Brain microvascular endothelial cell (primary cell): ENCODE measurements around the gene CCNB1.
"Not testable (repeated sequence)": the region's sequence is repeated elsewhere in the genome, so short reads cannot be mapped to it uniquely, and the experiment has no call there.

Experiments used
- DNase-seq: peaks from one replicate; pipeline ENCODE4 v3.0.0-alpha.2; 2020
- H3K27ac ChIP-seq: fragments of 250-450 bp; sonication (Bioruptor Pico); 2 replicates; pipeline ENCODE4 v1.5.1; 2020; ENCODE audit warnings: mild to moderate bottlenecking, moderate library complexity
- H3K27me3 ChIP-seq: fragments of 250-450 bp; sonication (Bioruptor Pico); replicated peaks from 2 replicates; pipeline ENCODE4 v1.5.1; 2020; ENCODE audit warnings: mild to moderate bottlenecking
- H3K36me3 ChIP-seq: fragments of 250-450 bp; sonication (Bioruptor Pico); replicated peaks from 2 replicates; pipeline ENCODE4 v1.5.1; 2020; ENCODE audit warnings: mild to moderate bottlenecking
- H3K4me3 ChIP-seq: 2 replicates; pipeline ENCODE4 v1.5.1; 2011; ENCODE audit warnings: low read depth, mild to moderate bottlenecking, control low read depth, low read length, moderate library complexity
- in situ Hi-C: cut with HindIII; loops from 2 replicates; pipeline ENCODE4 v1.10.0; 2017; ENCODE audit warnings: low sequenced_read_pairs, low pct_ligation_motif_present
- TF ChIP-seq, protein P1 (sequence below): IDR thresholded peaks from 2 replicates; pipeline ENCODE4 v1.5.1; 2011; ENCODE audit warnings: low read depth, mild to moderate bottlenecking, moderate library complexity, low read length, control low read depth, inconsistent platforms; ENCODE audit errors: missing control alignments

CCNB1 gene

DNA sequence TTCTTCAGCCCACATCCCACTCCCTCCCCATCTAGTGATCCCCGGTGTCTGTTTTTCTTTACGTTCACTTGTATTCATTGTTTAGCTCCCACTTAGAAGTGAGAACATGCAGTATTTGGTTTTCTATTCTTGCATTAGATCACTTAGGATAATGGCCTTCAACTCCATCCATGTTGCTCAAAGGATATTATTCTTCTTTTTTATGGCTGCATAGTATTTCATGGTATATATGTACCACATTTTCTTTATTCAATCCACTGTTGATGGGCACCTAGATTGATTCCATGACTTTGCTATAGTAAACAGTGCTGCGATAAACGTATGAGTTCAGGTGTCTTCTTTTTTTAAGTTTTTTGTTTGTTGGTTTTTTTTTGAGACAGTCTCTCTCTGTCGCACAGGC is 29.1 kb upstream of the CCNB1 start:
- TF ChIP-seq, protein P1, sequence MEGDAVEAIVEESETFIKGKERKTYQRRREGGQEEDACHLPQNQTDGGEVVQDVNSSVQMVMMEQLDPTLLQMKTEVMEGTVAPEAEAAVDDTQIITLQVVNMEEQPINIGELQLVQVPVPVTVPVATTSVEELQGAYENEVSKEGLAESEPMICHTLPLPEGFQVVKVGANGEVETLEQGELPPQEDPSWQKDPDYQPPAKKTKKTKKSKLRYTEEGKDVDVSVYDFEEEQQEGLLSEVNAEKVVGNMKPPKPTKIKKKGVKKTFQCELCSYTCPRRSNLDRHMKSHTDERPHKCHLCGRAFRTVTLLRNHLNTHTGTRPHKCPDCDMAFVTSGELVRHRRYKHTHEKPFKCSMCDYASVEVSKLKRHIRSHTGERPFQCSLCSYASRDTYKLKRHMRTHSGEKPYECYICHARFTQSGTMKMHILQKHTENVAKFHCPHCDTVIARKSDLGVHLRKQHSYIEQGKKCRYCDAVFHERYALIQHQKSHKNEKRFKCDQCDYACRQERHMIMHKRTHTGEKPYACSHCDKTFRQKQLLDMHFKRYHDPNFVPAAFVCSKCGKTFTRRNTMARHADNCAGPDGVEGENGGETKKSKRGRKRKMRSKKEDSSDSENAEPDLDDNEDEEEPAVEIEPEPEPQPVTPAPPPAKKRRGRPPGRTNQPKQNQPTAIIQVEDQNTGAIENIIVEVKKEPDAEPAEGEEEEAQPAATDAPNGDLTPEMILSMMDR = no peak
- in situ Hi-C loops = no loop called here
- Histone ChIP-seq H3K27me3 (no peaks in the 10 kb centered on the region), H3K4me3 (no peak overlapping the region), H3K27ac (no peak overlapping the region), H3K36me3 (peaks cover 2% of the 10 kb centered on the region)
- DNase-seq = no peak

- no peaks in the 10 kb centered on the region for H3K36me3 ChIP-seq
- in situ Hi-C loops = no loop called here
- no peak overlapping the region for H3K4me3 ChIP-seq
- no peak for DNase-seq
- TF ChIP-seq, protein P1 = no peak
- H3K27me3 ChIP-seq = no peaks in the 10 kb centered on the region
- no peak overlapping the region for H3K27ac ChIP-seq
Measured at GRCh38 chr5:69138766-69139165, 28.2 kb upstream of the CCNB1 start.

DNA sequence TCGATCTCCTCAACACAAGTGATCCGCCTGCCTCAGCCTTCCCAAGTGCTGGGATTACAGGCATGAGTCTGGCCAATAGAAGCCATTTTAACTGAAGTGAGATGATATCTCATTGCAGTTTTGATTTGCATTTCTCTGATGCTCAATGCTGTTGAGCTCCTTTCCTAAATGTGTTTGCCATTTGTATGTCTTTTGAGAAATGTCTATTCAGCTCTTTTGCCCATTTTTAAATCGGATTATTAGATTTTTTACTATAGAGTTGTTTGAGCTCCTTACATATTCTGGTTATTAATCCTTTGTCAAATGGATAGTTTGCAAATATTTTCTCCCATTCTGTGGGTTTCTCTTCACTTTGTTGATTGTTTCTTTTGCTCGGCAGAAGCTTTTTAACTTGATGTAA is 26.7 kb upstream of the CCNB1 start:
- H3K36me3 ChIP-seq, DNase-seq, H3K27ac ChIP-seq, H3K4me3 ChIP-seq, in situ Hi-C loops, H3K27me3 ChIP-seq: not testable (repeated sequence)

- DNase-seq = no peak
- H3K36me3 ChIP-seq = no peaks in the 10 kb centered on the region
- no peak overlapping the region for H3K4me3 ChIP-seq
- TF ChIP-seq, protein P1 = no peak
- H3K27ac ChIP-seq = no peak overlapping the region
- in situ Hi-C loops = no loop called here
- no peaks in the 10 kb centered on the region for H3K27me3 ChIP-seq
Measured at GRCh38 chr5:69140827-69141226, 26.1 kb upstream of the CCNB1 start.

GRCh38 chr5:69148576-69148975 is 18.4 kb upstream of the CCNB1 start:
- in situ Hi-C loops, H3K27ac ChIP-seq, H3K36me3 ChIP-seq, H3K4me3 ChIP-seq, H3K27me3 ChIP-seq, DNase-seq: not testable (repeated sequence)

DNA sequence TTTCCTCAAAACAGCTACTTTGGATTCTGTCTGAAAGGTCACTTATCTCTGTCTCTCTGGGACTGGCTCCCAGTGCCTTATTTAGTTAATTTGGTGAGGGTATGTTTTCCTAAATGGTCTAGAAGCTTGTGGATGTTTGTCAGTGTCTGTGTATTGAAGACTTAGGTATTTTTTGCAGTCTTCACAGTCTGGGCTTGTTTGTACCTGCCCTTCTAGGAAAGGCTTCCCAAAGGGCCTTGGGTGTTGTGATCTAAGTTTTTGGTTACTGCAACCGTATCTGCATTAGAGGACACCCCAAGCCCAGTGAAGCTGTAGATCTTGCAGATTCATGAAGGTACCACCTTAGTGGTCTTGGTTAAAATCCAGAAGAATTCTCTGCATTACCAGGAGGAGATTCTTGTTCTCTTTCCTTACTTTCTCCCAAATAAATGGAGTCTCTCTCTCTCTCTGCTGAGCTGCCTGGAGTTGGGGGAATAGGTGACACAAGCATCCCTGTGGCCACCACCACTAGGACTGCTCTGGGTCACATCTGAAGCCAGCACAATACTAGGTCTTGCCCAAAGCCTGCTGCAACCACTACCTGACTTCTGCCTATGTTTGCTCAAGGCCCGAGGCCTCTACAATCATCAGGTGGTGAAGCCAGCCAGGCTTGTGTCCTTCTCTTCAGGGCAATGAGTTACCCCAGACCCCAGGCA is 17.8 kb upstream of the CCNB1 start:
- H3K27ac ChIP-seq = no peak overlapping the region
- no peaks in the 10 kb centered on the region for H3K27me3 ChIP-seq
- no peak overlapping the region for H3K4me3 ChIP-seq
- in situ Hi-C loops = no loop called here
- no peaks in the 10 kb centered on the region for H3K36me3 ChIP-seq
- TF ChIP-seq, protein P1 = no peak
- no peak for DNase-seq

DNA sequence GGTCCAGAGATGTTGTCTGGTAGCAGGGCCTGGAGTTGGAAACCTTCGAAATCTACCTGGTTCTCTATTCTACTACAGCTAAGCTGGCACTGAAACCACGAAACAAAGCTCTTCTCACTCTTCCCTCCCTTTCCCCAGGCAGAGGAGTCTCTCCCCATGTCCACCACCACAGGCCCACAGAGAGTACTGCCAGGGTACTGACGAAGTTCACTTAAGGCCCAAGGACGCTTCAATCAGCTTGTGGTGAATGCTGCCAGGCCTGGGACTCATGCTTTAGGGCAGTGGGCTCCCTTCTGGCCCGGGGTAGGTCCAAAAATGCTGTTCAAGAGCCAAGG is 17.3 kb upstream of the CCNB1 start:
- DNase-seq = no peak
- TF ChIP-seq, protein P1 = no peak
- in situ Hi-C loops = no loop called here

More for the DNA sequence above, 17.3 kb upstream of the CCNB1 start:
- Histone ChIP-seq H3K27ac (no peak overlapping the region), H3K36me3 (no peaks in the 10 kb centered on the region), H3K27me3 (no peaks in the 10 kb centered on the region), H3K4me3 (no peak overlapping the region)
